Astrocyte (in vitro differentiated cells and primary cell): ENCODE measurements around the gene KIAA1586. TPM values are rescaled to one million over a fixed set of nuclear protein-coding genes. Genes with fewer than 3 reads are reported as not detected.
"Not testable (repeated sequence)": the region's sequence is repeated elsewhere in the genome, so short reads cannot be mapped to it uniquely, and the experiment has no call there.

Source experiments
- DNase-seq: peaks from one replicate; pipeline ENCODE4 v3.0.0-alpha.2; 2010; ENCODE audit warnings: low read depth
- FAIRE-seq: peaks from 2 replicates; lab custom pipeline; 2011; peaks lifted over from hg19 to GRCh38; lab: Jason Lieb, UNC
- H2AFZ ChIP-seq: 2 replicates; pipeline ENCODE4 v1.6.0; 2012; ENCODE audit warnings: low read depth, low read length, inconsistent platforms
- H3K27ac ChIP-seq: 2 replicates; pipeline ENCODE4 v1.5.1; 2011; ENCODE audit warnings: low read depth, low read length, inconsistent platforms
- H3K27me3 ChIP-seq: 2 replicates; pipeline ENCODE4 v1.6.0; 2011; ENCODE audit warnings: low read length, inconsistent platforms; ENCODE audit not compliant: insufficient read depth
- H3K36me3 ChIP-seq: 2 replicates; pipeline ENCODE4 v1.5.1; 2011; ENCODE audit warnings: low read length, inconsistent platforms; ENCODE audit not compliant: insufficient read depth
- H3K4me1 ChIP-seq: 2 replicates; pipeline ENCODE4 v1.5.1; 2011; ENCODE audit warnings: low read length, inconsistent platforms; ENCODE audit not compliant: insufficient read depth
- H3K4me2 ChIP-seq: 2 replicates; pipeline ENCODE4 v1.6.0; 2012; ENCODE audit warnings: low read length, inconsistent platforms
- H3K4me3 ChIP-seq: 2 replicates; pipeline ENCODE4 v1.5.1; 2011; ENCODE audit warnings: low read depth, mild to moderate bottlenecking, low read length, inconsistent platforms; ENCODE audit not compliant: insufficient read depth
- H3K79me2 ChIP-seq: 2 replicates; pipeline ENCODE4 v1.6.0; 2012; ENCODE audit warnings: mild to moderate bottlenecking, low read length, inconsistent platforms; ENCODE audit not compliant: insufficient read depth
- H3K9ac ChIP-seq: 2 replicates; pipeline ENCODE4 v1.6.0; 2012; ENCODE audit warnings: mild to moderate bottlenecking, low read length, inconsistent platforms
- H3K9me3 ChIP-seq: 2 replicates; pipeline ENCODE4 v1.5.1; 2012; ENCODE audit warnings: low read depth, mild to moderate bottlenecking, low read length, inconsistent platforms; ENCODE audit not compliant: insufficient read depth
- H4K20me1 ChIP-seq: 2 replicates; pipeline ENCODE4 v1.6.0; 2012; ENCODE audit warnings: low read length, inconsistent platforms; ENCODE audit not compliant: insufficient read depth
- H3K27ac Mint-ChIP-seq: one replicate; pipeline ENCODE4 v1.8.0; 2021; ENCODE audit warnings: mild to moderate bottlenecking, mixed read lengths; ENCODE audit not compliant: unreplicated experiment
- H3K27me3 Mint-ChIP-seq: one replicate; pipeline ENCODE4 v1.8.0; 2021; ENCODE audit warnings: low read depth, mixed read lengths; ENCODE audit not compliant: unreplicated experiment
- H3K36me3 Mint-ChIP-seq: one replicate; pipeline ENCODE4 v1.8.0; 2021; ENCODE audit warnings: low read depth, mixed read lengths; ENCODE audit not compliant: unreplicated experiment
- H3K4me1 Mint-ChIP-seq: one replicate; pipeline ENCODE4 v1.8.0; 2021; ENCODE audit warnings: low read depth, mixed read lengths; ENCODE audit not compliant: unreplicated experiment
- H3K4me3 Mint-ChIP-seq: one replicate; pipeline ENCODE4 v1.8.0; 2021; ENCODE audit warnings: mild to moderate bottlenecking, moderate library complexity, mixed read lengths; ENCODE audit not compliant: unreplicated experiment
- H3K9me3 Mint-ChIP-seq: one replicate; pipeline ENCODE4 v1.8.0; 2021; ENCODE audit warnings: mild to moderate bottlenecking, mixed read lengths; ENCODE audit not compliant: unreplicated experiment
- EZH2 ChIP-seq: IDR thresholded peaks from 2 replicates; pipeline ENCODE4 v1.6.1; 2012; ENCODE audit warnings: mild to moderate bottlenecking, low read length, inconsistent platforms; ENCODE audit not compliant: insufficient read depth
- total RNA-seq: library from RNA; stranded (reverse); gene quantifications from 2 replicates; pipeline ENCODE4 v1.2.1, GENCODE V29; 2021
- TF ChIP-seq, protein P1 (sequence below): IDR thresholded peaks from 2 replicates; pipeline ENCODE4 v1.5.1; 2011; ENCODE audit warnings: low read depth, mild to moderate bottlenecking, inconsistent platforms, low read length, moderate library complexity; ENCODE audit not compliant: insufficient read depth

KIAA1586 gene
- total RNA-seq, 1 donor from 2014 or later, result 17.6 TPM

- Mint-ChIP-seq H3K4me3 (no peak overlapping the region), H3K36me3 (peaks cover 2% of the 10 kb centered on the region), H3K4me1 (no peaks in the 10 kb centered on the region), H3K9me3 (no peaks in the 10 kb centered on the region), H3K27me3 (peaks cover 28% of the 10 kb centered on the region), H3K27ac (no peak overlapping the region)
- H4K20me1 ChIP-seq, result no peaks in the 10 kb centered on the region
- no peak overlapping the region for H2AFZ ChIP-seq
- H3K4me3 ChIP-seq, result no peak overlapping the region
- FAIRE-seq (no peak), DNase-seq (no peak)
- H3K4me2 ChIP-seq, result no peak overlapping the region
- H3K27me3 ChIP-seq, result no peaks in the 10 kb centered on the region
- no peaks in the 10 kb centered on the region for H3K9me3 ChIP-seq
- H3K9ac ChIP-seq, result no peak overlapping the region
- H3K27ac ChIP-seq, result no peak overlapping the region
- TF ChIP-seq, protein P1, sequence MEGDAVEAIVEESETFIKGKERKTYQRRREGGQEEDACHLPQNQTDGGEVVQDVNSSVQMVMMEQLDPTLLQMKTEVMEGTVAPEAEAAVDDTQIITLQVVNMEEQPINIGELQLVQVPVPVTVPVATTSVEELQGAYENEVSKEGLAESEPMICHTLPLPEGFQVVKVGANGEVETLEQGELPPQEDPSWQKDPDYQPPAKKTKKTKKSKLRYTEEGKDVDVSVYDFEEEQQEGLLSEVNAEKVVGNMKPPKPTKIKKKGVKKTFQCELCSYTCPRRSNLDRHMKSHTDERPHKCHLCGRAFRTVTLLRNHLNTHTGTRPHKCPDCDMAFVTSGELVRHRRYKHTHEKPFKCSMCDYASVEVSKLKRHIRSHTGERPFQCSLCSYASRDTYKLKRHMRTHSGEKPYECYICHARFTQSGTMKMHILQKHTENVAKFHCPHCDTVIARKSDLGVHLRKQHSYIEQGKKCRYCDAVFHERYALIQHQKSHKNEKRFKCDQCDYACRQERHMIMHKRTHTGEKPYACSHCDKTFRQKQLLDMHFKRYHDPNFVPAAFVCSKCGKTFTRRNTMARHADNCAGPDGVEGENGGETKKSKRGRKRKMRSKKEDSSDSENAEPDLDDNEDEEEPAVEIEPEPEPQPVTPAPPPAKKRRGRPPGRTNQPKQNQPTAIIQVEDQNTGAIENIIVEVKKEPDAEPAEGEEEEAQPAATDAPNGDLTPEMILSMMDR, result no peak
- no peak for TF ChIP-seq EZH2
- no peaks in the 10 kb centered on the region for H3K36me3 ChIP-seq
- no peaks in the 10 kb centered on the region for H3K4me1 ChIP-seq
- no peaks in the 10 kb centered on the region for H3K79me2 ChIP-seq
Measured at GRCh38 chr6:57038906-57039305, 7.6 kb upstream of the KIAA1586 start.

DNA sequence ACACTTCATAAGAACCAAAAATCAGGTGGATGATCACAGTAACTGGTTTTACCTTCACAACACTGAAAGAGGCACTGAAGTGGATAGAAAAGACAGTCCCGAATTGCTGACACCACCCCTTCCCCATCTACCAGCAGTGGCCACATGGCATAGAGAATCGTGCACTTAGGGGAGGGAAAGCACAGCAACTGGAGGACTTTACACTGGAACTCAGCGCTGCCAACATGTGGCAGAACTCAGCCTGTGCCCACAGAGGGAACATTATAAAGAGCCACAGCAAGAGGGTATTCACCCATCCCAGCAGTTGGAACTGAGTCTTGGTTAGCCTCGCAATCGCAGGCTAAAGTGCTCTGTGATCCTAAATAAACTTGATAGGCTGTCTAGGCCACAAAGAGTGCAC lies 6.5 kb upstream of the KIAA1586 start:
- no peak for DNase-seq
- no peak overlapping the region for H3K9ac ChIP-seq
- Mint-ChIP-seq H3K27ac (no peak overlapping the region), H3K4me3 (no peak overlapping the region), H3K4me1 (no peaks in the 10 kb centered on the region), H3K36me3 (peaks cover 2% of the 10 kb centered on the region), H3K9me3 (no peaks in the 10 kb centered on the region), H3K27me3 (peaks cover 28% of the 10 kb centered on the region)
- H3K9me3 ChIP-seq, result no peaks in the 10 kb centered on the region
- no peaks in the 10 kb centered on the region for H3K27me3 ChIP-seq
- no peaks in the 10 kb centered on the region for H3K79me2 ChIP-seq
- no peak overlapping the region for H3K27ac ChIP-seq
- FAIRE-seq, result no peak
- TF ChIP-seq, protein P1, result no peak
- TF ChIP-seq EZH2, result no peak
- H2AFZ ChIP-seq, result no peak overlapping the region
- no peaks in the 10 kb centered on the region for H3K36me3 ChIP-seq
- H3K4me3 ChIP-seq, result no peak overlapping the region
- no peaks in the 10 kb centered on the region for H3K4me1 ChIP-seq
- no peak overlapping the region for H3K4me2 ChIP-seq
- H4K20me1 ChIP-seq, result no peaks in the 10 kb centered on the region

DNA sequence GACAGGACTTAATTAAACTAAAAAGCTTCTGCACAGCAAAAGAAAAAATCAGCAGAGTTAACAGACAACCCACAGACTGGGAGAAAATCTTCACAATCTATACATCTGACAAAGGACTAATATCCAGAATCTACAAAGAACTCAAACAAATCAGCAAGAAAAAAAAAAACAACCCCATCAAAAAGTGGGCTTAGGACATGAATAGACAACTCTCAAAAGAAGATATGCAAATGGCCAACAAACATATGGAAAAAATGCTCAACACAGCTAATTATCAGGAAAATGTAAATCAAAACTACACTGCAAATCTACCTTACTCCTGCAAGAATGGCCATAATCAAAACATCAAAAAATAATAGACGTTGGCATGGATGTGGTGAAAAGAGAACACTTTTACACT lies 2.4 kb upstream of the KIAA1586 start:
- H3K4me1 ChIP-seq, H3K4me2 ChIP-seq, H3K27ac ChIP-seq, FAIRE-seq, H3K9me3 Mint-ChIP-seq, H3K4me3 ChIP-seq, H3K27me3 ChIP-seq, H3K36me3 Mint-ChIP-seq, H3K4me3 Mint-ChIP-seq, H3K9ac ChIP-seq, H3K27ac Mint-ChIP-seq, DNase-seq, H4K20me1 ChIP-seq, H3K4me1 Mint-ChIP-seq, H3K9me3 ChIP-seq, H3K36me3 ChIP-seq, H2AFZ ChIP-seq: not testable (repeated sequence)
- H3K79me2 ChIP-seq, result peaks cover 13% of the 10 kb centered on the region
- H3K27me3 Mint-ChIP-seq, result peaks cover 22% of the 10 kb centered on the region
